ENCODE results near the gene PAX5. TPM values are rescaled to one million over a fixed set of nuclear protein-coding genes. Genes with fewer than 3 reads are reported as not detected.
"Not testable (repeated sequence)": the region's sequence is repeated elsewhere in the genome, so short reads cannot be mapped to it uniquely, and the experiment has no call there.

Gene PAX5
- 0.12 TPM for total RNA-seq

DNA sequence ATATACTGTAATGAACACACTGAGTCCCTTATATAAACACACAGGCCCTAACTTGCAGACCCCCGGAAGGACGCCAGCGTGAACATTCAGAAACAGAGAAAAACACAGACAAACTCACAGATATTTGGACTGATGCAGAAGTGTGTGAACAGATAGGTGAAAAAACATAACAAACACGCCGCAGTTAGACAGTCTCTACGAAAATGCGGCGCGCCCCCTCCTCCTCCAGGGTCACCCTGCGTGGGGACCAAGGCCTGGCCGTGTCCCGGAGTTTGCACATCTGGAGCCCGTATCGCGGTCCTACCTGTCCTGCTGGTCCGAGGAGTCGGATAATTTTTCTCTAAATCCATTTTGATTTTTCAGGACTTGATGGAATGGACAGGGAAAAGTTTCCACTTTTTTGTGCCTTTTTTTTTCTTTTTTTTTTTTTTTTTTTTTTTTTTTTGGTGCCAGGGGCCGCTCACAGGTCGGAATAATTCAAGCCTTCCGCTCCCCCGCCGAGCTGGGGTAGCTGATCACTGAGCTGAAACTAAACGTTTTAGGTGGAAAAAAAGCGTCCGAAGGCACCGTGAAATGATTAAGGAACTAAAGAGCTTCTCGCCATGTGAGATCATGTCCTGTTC lies at the start of gene PAX5:
PAX5 (minus strand) TSS at position 587 of the 623 bp plus-strand sequence; CDS start at position 350, 237 bp downstream.
- no peak for DNase-seq (ENCODE audit: low spot score)

DNA sequence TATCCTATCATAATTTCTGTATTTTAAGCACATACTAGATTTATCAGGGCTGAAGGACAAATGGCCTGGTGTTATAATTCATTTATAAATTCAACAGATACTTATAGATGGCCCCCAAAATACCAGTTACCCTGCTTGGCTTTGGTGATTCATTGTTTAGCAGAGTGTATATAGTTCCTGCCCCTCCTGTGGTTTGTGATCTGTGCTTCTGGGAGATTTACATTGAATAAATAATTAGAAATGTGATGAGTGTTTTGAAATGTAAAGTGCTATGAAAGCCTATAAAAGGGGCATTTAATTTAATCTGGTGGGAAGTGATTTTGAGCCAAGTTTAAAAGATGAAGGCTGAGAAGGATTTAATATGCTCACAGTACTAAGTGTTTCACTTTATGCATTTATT lies 49.6 kb upstream of the PAX5 start:
- DNase-seq (ENCODE audit: low spot score): no peak

DNA sequence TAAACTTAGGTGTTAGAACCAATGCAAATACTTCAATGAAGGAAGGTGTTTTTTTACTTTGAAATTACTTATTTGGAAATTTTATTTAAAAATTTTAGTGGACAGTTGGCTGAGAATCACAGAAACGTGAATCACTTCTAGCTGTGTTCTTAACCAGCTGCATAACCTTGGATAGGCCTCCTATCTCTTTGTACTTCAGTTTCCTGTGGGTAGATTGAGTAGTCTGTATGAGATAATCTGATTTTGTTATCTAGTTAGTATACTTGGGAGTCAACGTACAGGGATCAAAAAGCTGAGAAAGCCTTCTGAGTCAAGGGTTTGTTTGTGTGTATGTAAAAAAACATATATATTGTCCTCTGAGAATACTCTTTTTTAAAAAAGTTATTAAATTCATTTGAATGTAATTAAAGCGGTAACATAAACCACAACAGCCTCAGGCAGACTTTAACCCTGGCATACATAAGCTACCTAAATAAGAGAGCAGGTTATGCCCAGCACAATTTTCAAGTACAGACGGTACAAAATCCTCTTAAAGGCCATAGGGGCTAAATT lies 48.2 kb upstream of the PAX5 start:
- DNase-seq (ENCODE audit: low spot score): no peak

DNA sequence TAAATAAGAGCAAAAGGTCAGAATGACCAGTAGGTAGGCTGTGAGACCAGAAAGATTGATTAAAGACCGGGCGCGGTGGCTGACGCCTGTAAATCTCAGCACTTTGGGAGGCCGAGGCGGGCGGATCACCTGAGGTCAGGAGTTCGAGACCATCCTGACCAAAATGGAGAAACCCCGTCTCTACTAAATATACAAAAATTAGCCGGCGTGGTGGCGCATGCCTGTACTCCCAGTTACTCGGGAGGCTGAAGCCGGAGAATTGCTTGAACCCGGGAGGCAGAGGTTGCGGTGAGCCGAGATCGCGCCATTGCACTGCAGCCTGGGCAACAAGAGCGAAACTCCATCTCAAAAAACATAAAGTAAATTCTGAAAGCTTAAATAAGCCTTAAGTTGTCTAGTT lies 47.4 kb upstream of the PAX5 start:
- not testable (repeated sequence) for DNase-seq (ENCODE audit: low spot score)

DNA sequence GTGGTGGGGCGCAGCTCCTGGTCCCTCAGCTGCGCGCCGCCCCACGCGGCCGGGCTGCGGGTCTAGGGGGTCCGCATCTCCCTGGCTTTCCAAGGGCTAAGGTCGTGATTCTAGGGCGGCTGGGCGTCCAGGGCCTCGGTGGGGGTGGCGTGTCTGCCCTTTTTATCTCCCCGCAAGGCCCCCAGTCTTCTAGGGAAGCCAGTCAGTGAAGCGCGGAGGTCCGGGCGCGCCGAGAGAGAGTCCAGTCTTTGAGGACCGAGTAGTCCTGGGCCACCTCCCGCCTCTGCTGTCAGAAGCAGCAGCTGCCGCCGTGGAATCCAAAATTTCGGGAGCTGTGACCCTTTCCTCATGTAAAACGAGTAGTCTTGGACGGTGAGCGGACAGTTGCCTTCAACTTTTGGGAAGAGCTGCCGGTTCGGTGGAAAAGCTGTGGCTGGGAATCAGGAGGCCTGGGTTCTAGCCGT lies 46.1 kb upstream of the PAX5 start:
- peak; percentile 12 for DNase-seq (ENCODE audit: low spot score)

DNA sequence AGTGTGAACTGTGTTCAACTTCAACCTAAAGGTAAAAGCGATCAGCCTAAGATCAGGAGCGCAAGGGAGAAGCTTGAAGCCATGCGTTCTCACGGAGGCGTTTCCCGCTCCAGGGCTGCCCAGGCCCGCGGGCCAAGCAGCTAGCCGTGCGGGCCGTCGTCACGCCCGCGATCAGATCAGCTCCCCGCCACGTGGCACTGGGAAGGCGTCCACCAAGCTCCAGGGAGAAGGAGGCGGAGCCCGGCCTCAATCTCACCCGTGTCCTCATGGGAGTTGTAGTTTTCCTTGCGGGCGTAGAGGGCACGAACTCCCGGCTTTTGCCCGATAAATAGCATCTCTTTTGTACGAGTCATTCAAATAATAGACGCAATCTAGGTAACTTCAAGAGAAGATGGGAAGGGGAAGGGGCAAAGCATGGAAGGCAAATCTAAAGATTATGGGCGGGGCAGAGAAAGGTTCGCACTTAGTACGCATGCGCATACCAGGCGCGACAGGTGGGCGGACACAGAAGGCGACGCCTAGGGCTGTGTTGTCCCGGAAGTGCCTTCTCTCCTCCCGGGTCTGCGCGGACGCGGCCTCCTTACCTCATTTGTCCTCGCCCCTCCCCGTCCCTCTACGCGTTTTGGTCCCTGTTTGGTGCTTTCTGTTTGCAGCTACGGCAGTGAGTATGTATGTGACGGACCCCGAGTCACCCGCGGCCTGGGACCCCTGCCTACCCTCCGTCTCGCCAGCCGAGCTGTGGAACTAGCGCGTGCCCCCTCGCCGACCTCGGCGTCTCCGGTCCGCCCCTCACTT lies 45.5 kb upstream of the PAX5 start:
- DNase-seq (ENCODE audit: low spot score): peak; percentile 93

GRCh38 chr9:37074790-37075189 lies 40.7 kb upstream of the PAX5 start:
- not testable (repeated sequence) for DNase-seq (ENCODE audit: low spot score)

DNA sequence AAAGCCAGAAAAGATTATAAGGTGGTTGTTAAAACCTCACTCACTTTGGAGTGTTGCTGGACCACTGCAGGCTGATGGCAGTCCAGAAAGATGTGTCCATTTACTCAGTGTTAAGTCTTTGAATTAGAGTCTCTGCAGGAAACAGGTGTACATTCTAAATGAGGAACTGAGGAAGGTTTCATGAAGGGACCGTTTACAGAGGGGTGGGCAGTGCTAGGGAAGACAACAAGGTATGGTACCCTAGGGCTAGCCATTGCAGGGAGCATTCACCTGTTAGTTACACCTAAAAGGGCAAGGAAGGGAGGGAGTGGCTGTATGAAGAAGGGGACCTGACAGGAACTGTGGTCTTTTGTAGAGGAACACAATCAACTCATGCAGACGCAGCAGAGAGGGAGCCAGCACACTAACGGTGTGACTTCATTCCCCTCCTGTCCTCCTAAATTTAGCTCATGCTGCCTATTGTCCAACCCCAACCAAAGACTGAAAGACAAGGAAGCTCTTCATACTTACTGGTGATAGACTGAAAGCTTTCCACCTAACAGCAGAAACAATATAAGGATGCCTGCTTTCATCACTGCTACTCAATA lies 32.2 kb upstream of the PAX5 start:
- no peak for DNase-seq (ENCODE audit: low spot score)

GRCh38 chr9:37062336-37062735 lies 28.3 kb upstream of the PAX5 start:
- no peak for DNase-seq (ENCODE audit: low spot score)

DNA sequence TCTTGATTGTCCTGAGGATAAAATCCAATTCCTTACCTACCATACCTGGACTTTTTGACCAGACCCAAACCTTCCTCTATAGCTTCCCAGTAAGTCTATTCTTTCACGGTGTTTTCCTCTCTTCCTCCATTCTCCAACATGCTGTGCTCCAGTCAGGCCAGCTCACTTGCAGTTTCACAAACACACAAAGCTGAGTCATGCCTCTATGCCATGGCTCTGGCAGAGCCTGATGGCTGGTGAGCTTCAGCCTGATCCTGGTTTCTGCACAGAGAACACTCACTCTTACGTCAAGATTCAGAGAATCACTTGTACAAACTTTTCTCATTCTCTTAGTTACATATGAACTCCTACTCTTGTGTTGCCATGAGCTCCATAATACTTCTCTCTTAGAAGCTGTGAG lies 27.7 kb upstream of the PAX5 start:
- no peak for DNase-seq (ENCODE audit: low spot score)

- DNase-seq (ENCODE audit: low spot score): no peak
These were observed 26.8 kb upstream of the PAX5 start for GRCh38 chr9:37060833-37061232.

GRCh38 chr9:37056046-37056920 lies 22.2 kb upstream of the PAX5 start:
- DNase-seq (ENCODE audit: low spot score): no peak

- not testable (repeated sequence) for DNase-seq (ENCODE audit: low spot score)
These were observed 20.3 kb upstream of the PAX5 start for GRCh38 chr9:37054363-37054720.

GRCh38 chr9:37053684-37054362 lies 19.8 kb upstream of the PAX5 start:
- DNase-seq (ENCODE audit: low spot score): no peak

DNA sequence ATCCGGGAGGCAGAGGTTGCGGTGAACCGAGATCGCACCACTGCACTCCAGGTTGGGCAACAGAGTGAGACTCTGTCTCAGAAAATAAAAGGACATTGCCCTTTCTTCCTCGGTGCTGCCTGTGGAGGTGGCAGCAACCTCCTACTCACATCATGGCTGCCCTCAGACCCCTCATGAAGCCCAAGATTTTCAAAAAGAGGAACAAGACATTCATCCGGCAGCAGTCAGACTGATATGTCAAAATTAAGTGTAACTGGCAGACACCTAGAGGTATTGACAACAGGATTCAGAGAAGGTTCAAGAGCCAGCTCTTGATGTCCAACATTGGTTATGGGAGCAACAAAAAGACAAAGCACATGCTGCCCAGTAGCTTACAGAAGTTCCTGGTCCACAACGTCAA lies 12.6 kb upstream of the PAX5 start:
- DNase-seq (ENCODE audit: low spot score): no peak

GRCh38 chr9:37042421-37042820 lies 8.4 kb upstream of the PAX5 start:
- no peak for DNase-seq (ENCODE audit: low spot score)

- DNase-seq (ENCODE audit: low spot score): no peak
These were observed 6.5 kb upstream of the PAX5 start for GRCh38 chr9:37040508-37041127.

DNA sequence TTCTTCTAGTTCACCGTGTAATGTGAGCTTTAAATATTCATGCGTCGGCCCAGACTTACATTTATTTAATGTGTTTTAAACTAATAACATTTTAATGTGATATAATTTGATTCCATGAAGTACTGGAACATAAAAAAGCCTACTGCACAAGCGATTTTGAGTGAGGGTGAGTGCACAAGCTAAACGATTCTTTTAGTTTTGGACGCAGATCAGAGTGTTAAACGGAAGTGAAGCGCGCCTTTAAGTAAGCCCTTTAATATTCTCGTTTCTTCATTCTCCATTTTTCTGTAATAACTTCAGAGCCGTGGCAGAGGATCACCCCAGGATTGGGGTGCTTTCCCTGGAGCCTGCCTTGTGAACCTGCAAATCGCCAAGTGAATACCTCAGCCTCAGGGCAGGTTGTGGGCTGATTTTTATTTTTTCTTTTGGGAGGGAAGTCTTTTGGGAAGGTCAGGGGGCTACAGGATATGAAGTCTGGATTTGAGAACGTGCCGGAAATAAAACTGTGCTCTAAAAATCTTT lies 4.9 kb upstream of the PAX5 start:
- no peak for DNase-seq (ENCODE audit: low spot score)

DNA sequence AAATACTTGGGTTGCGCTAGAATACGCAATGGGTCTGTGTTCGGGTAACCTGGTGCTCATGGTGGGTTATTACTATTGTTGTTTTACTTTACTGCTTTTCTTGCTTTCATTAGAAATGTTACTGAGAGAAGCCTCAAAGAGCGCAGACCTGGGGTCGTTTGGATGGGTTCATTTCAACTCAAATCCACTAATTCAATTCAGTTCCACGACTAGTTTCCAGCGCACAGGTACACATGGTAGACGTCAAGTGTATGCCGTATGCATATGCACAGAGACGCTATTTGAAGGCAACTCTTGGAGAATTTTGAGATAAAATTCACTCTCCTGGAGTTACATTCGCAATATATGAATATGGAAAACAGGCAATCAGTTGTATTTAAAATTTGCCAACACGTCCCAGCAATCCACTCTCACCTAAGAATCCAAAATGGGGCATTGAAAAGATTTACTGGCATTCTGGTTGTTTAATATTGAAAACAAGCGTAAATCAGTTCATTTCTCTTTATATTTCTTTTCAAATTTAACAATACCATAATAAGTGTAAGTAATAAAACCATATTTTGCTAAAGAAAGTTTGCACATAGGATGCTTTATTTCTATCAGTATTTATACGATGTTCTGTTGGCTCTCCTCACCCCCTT lies 4.4 kb upstream of the PAX5 start:
- DNase-seq (ENCODE audit: low spot score): no peak
